NCI-H2029 (cell line): ENCODE results near the gene NUCKS1.

Source experiments
- DNase-seq: peaks from one replicate; lab custom pipeline; 2025; lab: John Stamatoyannopoulos, UW

The NUCKS1 gene

GRCh38 chr1:205700865-205701401 lies 49.0 kb downstream of the NUCKS1 start:
- DNase-seq: no peak

GRCh38 chr1:205699416-205699815 lies 50.6 kb downstream of the NUCKS1 start:
- DNase-seq: no peak

- DNase-seq: no peak
Observed at GRCh38 chr1:205698921-205699320, 51.1 kb downstream of the NUCKS1 start.

- DNase-seq: no peak
Observed at GRCh38 chr1:205693421-205693991, 56.5 kb downstream of the NUCKS1 start.

- no peak for DNase-seq
Observed at GRCh38 chr1:205692423-205692822, 57.6 kb downstream of the NUCKS1 start.

- DNase-seq: no peak
Observed at GRCh38 chr1:205690122-205690756, 59.7 kb downstream of the NUCKS1 start.

GRCh38 chr1:205689479-205689878 lies 60.5 kb downstream of the NUCKS1 start:
- no peak for DNase-seq

GRCh38 chr1:205688171-205689080 lies 61.6 kb downstream of the NUCKS1 start:
- DNase-seq: no peak

- DNase-seq: no peak
Observed at GRCh38 chr1:205687242-205687641, 62.7 kb downstream of the NUCKS1 start.

- DNase-seq: no peak
Observed at GRCh38 chr1:205681364-205681763, 68.6 kb downstream of the NUCKS1 start.

GRCh38 chr1:205680073-205680851 lies 69.7 kb downstream of the NUCKS1 start, which contains the start of gene SLC45A3:
Gene SLC45A3, minus strand, starts transcription at chr1:205680509. Its CDS starts 15,853 bp downstream, at chr1:205664656.
- no peak for DNase-seq

- DNase-seq: no peak
Observed at GRCh38 chr1:205678286-205679111, 71.5 kb downstream of the NUCKS1 start.

- DNase-seq: no peak
Observed at GRCh38 chr1:205677167-205677566, 72.8 kb downstream of the NUCKS1 start.

GRCh38 chr1:205676597-205676996 lies 73.4 kb downstream of the NUCKS1 start:
- DNase-seq: no peak

GRCh38 chr1:205676002-205676401 lies 74.0 kb downstream of the NUCKS1 start:
- no peak for DNase-seq

- no peak for DNase-seq
Observed at GRCh38 chr1:205675247-205675646, 74.7 kb downstream of the NUCKS1 start.

- no peak for DNase-seq
Observed at GRCh38 chr1:205672970-205673369, 77.0 kb downstream of the NUCKS1 start.

- DNase-seq: no peak
Observed at GRCh38 chr1:205672395-205672889, 77.5 kb downstream of the NUCKS1 start.

GRCh38 chr1:205670611-205671430 lies 79.2 kb downstream of the NUCKS1 start:
- DNase-seq: no peak

- DNase-seq: no peak
Observed at GRCh38 chr1:205670150-205670446, 79.9 kb downstream of the NUCKS1 start.
